ENCODE data around the gene GALNT5. TPM values are rescaled to one million over a fixed set of nuclear protein-coding genes. Genes with fewer than 3 reads are reported as not detected.
A peak's percentile ranks its signal among the peaks of the same experiment; 100 is the strongest.

Gene GALNT5
- total RNA-seq, 1 experiment from 2014 or later: not detected

DNA sequence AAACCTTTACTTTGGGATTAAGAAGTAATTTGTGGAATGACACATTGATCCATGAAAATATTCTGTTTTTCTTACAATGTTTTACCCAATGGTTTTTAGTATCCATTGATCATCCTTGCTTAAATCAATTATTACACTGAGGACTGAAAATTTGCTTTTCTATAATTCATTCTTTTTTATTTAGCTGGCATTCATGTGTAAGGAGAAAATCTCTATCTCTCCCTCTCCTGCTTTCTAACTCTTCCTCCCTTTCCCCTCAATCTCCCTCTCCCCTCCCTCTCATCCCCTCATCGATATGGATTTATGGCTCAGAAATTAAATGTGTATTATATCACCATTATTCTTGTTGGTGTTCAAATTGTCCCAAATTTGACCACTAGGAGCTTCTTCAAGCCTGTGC, 29.7 kb downstream of the GALNT5 start:
- Histone ChIP-seq H3K36me3 (ENCODE audit: insufficient read depth, low read length) (no peaks in the 10 kb centered on the region), H3K27ac (ENCODE audit: low read length) (no peak overlapping the region), H3K4me2 (ENCODE audit: low read depth, low read length, poor library complexity, severe bottlenecking) (no peak overlapping the region), H3K9ac (ENCODE audit: low read length) (no peak overlapping the region), H2AFZ (ENCODE audit: low read length) (no peak overlapping the region), H3K79me2 (ENCODE audit: low read length) (no peaks in the 10 kb centered on the region), H3K9me2 (replicated peaks; ENCODE audit: insufficient read depth, low read length) (no peaks in the 10 kb centered on the region), H4K20me1 (ENCODE audit: insufficient read depth, low read depth, low read length) (no peaks in the 10 kb centered on the region), H3K4me3 (ENCODE audit: low read length) (no peak overlapping the region), H3K9me3 (ENCODE audit: low read length) (no peaks in the 10 kb centered on the region), H3K4me1 (ENCODE audit: low read length) (no peaks in the 10 kb centered on the region), H3K27me3 (ENCODE audit: low read length) (no peaks in the 10 kb centered on the region)
- no peak for DNase-seq

DNA sequence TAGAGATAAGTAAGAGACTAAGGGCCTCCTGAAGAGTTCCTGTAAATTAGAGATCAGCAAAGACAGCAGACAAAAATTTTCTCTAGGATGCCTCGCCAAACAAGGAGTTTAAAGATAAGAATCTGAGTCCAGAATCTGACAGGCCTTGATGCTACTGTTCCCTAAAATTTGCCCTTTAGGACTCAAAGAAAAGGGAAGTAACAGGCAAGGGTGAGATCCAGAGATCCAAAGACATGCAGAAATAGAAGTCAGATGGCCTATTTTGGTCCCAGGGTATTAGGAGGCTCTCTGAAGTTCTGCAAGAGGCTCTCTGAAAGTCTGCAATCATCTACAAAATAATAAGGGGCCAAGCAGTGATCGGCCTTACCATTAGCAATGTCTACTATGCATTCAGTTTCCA, 33.0 kb downstream of the GALNT5 start:
- H3K9ac ChIP-seq (ENCODE audit: low read length): no peak overlapping the region
- no peak overlapping the region for H3K4me2 ChIP-seq (ENCODE audit: low read depth, low read length, poor library complexity, severe bottlenecking)
- H3K9me2 ChIP-seq (replicated peaks; ENCODE audit: insufficient read depth, low read length): no peaks in the 10 kb centered on the region
- no peaks in the 10 kb centered on the region for H4K20me1 ChIP-seq (ENCODE audit: insufficient read depth, low read depth, low read length)
- no peaks in the 10 kb centered on the region for H3K36me3 ChIP-seq (ENCODE audit: insufficient read depth, low read length)
- DNase-seq: no peak
- no peaks in the 10 kb centered on the region for H3K4me1 ChIP-seq (ENCODE audit: low read length)
- no peak overlapping the region for H3K4me3 ChIP-seq (ENCODE audit: low read length)
- no peak overlapping the region for H3K27ac ChIP-seq (ENCODE audit: low read length)
- no peaks in the 10 kb centered on the region for H3K79me2 ChIP-seq (ENCODE audit: low read length)
- H3K9me3 ChIP-seq (ENCODE audit: low read length): no peaks in the 10 kb centered on the region
- H2AFZ ChIP-seq (ENCODE audit: low read length): no peak overlapping the region
- no peaks in the 10 kb centered on the region for H3K27me3 ChIP-seq (ENCODE audit: low read length)

DNA sequence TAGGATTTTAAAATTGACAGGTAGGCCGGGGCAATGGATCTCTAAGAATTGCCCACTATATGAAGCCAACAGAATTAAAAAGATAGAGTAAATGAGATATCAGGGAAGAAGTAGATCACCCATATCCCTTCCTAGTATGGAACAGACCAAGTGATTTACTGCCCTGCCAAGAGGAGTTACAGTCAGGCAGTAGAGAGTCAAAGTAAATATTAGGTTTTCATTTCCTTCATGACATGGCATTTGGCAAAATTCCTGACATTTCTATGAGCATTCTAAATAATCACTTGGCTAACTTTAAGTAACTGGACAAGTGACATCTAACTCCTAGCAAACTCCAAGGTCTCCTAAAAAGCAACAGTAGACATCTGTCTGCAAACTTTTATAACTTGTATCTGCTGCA, 33.5 kb downstream of the GALNT5 start:
- DNase-seq: no peak
- H3K27me3 ChIP-seq (ENCODE audit: low read length): no peaks in the 10 kb centered on the region
- H3K4me2 ChIP-seq (ENCODE audit: low read depth, low read length, poor library complexity, severe bottlenecking): no peak overlapping the region
- H3K4me3 ChIP-seq (ENCODE audit: low read length): no peak overlapping the region
- H3K4me1 ChIP-seq (ENCODE audit: low read length): no peaks in the 10 kb centered on the region
- H3K27ac ChIP-seq (ENCODE audit: low read length): no peak overlapping the region
- H3K9ac ChIP-seq (ENCODE audit: low read length): no peak overlapping the region
- H3K9me2 ChIP-seq (replicated peaks; ENCODE audit: insufficient read depth, low read length): no peaks in the 10 kb centered on the region
- H3K79me2 ChIP-seq (ENCODE audit: low read length): no peaks in the 10 kb centered on the region
- no peaks in the 10 kb centered on the region for H4K20me1 ChIP-seq (ENCODE audit: insufficient read depth, low read depth, low read length)
- H3K36me3 ChIP-seq (ENCODE audit: insufficient read depth, low read length): no peaks in the 10 kb centered on the region
- no peaks in the 10 kb centered on the region for H3K9me3 ChIP-seq (ENCODE audit: low read length)
- no peak overlapping the region for H2AFZ ChIP-seq (ENCODE audit: low read length)

DNA sequence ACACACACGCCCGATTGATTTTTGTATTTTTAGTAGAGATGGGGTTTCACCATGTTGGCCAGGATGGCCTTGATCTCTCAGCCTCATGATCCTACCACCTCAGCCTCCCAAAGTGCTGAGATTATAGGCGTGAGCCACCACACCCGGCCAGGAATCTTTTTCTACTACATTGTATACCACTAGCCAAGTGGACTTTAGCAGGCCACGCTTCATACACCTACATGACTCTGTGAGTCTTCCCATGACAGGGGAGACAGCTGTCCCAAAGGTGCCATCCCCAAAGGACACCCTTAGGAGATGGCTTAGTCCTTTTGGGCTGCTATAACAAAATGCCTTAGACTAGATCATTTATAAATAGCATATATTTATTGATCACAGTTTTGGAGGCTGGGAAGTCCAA, 35.3 kb downstream of the GALNT5 start:
- Histone ChIP-seq H3K9me3 (ENCODE audit: low read length) (no peaks in the 10 kb centered on the region), H3K4me3 (ENCODE audit: low read length) (no peak overlapping the region), H3K9me2 (replicated peaks; ENCODE audit: insufficient read depth, low read length) (no peaks in the 10 kb centered on the region), H3K79me2 (ENCODE audit: low read length) (no peaks in the 10 kb centered on the region), H3K4me1 (ENCODE audit: low read length) (no peaks in the 10 kb centered on the region), H2AFZ (ENCODE audit: low read length) (no peak overlapping the region), H3K36me3 (ENCODE audit: insufficient read depth, low read length) (no peaks in the 10 kb centered on the region), H3K27me3 (ENCODE audit: low read length) (no peaks in the 10 kb centered on the region), H3K4me2 (ENCODE audit: low read depth, low read length, poor library complexity, severe bottlenecking) (no peak overlapping the region), H3K9ac (ENCODE audit: low read length) (no peak overlapping the region), H3K27ac (ENCODE audit: low read length) (no peak overlapping the region), H4K20me1 (ENCODE audit: insufficient read depth, low read depth, low read length) (no peaks in the 10 kb centered on the region)
- no peak for DNase-seq

DNA sequence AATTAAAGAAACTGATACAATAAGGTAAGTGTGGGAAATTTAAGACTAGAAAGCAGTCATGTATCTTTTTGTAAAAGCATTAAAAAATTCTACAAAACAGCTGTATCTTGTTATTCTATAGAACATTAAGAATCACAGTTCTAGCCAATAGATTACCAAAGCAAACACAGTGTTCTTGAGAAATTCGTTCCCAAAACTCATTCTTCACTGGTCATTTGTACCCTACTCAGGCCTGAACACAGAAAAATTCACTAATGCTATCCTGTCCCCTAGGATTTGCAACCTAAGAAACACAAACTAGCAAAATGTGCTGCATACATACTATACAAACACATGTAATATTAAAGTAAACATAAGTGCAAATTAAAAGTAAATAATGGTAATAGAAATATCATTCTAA, 39.0 kb downstream of the GALNT5 start:
- Histone ChIP-seq H3K9ac (ENCODE audit: low read length) (no peak overlapping the region), H3K79me2 (ENCODE audit: low read length) (no peaks in the 10 kb centered on the region), H3K4me3 (ENCODE audit: low read length) (no peak overlapping the region), H3K4me2 (ENCODE audit: low read depth, low read length, poor library complexity, severe bottlenecking) (no peak overlapping the region), H3K4me1 (ENCODE audit: low read length) (no peaks in the 10 kb centered on the region), H3K9me2 (replicated peaks; ENCODE audit: insufficient read depth, low read length) (no peaks in the 10 kb centered on the region), H3K36me3 (ENCODE audit: insufficient read depth, low read length) (no peaks in the 10 kb centered on the region), H3K27ac (ENCODE audit: low read length) (no peak overlapping the region), H2AFZ (ENCODE audit: low read length) (no peak overlapping the region), H4K20me1 (ENCODE audit: insufficient read depth, low read depth, low read length) (no peaks in the 10 kb centered on the region), H3K9me3 (ENCODE audit: low read length) (no peaks in the 10 kb centered on the region), H3K27me3 (ENCODE audit: low read length) (no peaks in the 10 kb centered on the region)
- DNase-seq: no peak

DNA sequence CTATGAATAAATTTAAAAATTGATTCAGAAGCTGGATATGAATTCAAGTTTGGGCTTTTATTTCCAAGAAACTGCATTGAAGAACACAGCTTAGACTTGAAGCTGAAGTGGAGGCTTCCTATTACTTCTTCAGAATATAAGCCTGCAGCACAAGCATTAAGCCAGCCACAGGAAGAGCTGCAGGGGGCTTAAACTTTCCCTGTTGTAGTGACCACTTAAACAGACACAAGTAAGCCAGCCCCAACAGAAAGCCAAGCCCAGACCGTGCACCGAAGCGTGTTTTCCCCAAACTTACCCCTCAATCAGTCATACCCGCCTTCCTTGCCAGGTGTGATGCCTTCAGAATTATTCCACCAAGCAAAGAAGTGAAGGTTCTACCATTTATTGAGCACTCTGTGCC, 39.5 kb downstream of the GALNT5 start:
- Histone ChIP-seq H3K4me1 (ENCODE audit: low read length) (no peaks in the 10 kb centered on the region), H3K36me3 (ENCODE audit: insufficient read depth, low read length) (no peaks in the 10 kb centered on the region), H3K9me3 (ENCODE audit: low read length) (no peaks in the 10 kb centered on the region), H4K20me1 (ENCODE audit: insufficient read depth, low read depth, low read length) (no peaks in the 10 kb centered on the region), H3K79me2 (ENCODE audit: low read length) (no peaks in the 10 kb centered on the region), H3K9me2 (replicated peaks; ENCODE audit: insufficient read depth, low read length) (no peaks in the 10 kb centered on the region), H3K27ac (ENCODE audit: low read length) (no peak overlapping the region), H3K27me3 (ENCODE audit: low read length) (no peaks in the 10 kb centered on the region), H3K9ac (ENCODE audit: low read length) (no peak overlapping the region), H2AFZ (ENCODE audit: low read length) (no peak overlapping the region), H3K4me2 (ENCODE audit: low read depth, low read length, poor library complexity, severe bottlenecking) (no peak overlapping the region), H3K4me3 (ENCODE audit: low read length) (no peak overlapping the region)
- DNase-seq: no peak

DNA sequence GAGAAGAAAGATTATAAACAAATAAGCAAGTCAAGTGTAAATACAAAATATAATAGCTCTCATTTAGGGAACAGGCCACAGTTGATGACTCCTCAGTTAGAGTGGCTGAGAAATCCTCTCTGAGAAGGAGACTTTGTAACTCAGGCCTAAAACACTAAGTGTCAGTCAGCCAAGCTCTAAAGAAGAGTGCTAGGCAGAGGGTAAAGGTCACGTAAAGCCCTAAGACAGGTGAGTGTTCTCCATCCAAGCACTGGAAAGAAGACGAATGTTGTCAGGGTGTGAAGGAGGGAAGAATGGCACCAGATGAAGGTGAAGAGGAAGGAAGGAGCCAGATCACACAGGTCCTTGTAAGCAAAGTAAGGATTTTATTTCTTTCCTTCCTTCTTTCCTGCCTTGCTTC, 43.8 kb downstream of the GALNT5 start:
- no peak overlapping the region for H3K4me3 ChIP-seq (ENCODE audit: low read length)
- no peak overlapping the region for H3K9ac ChIP-seq (ENCODE audit: low read length)
- H3K9me3 ChIP-seq (ENCODE audit: low read length): no peaks in the 10 kb centered on the region

DNA sequence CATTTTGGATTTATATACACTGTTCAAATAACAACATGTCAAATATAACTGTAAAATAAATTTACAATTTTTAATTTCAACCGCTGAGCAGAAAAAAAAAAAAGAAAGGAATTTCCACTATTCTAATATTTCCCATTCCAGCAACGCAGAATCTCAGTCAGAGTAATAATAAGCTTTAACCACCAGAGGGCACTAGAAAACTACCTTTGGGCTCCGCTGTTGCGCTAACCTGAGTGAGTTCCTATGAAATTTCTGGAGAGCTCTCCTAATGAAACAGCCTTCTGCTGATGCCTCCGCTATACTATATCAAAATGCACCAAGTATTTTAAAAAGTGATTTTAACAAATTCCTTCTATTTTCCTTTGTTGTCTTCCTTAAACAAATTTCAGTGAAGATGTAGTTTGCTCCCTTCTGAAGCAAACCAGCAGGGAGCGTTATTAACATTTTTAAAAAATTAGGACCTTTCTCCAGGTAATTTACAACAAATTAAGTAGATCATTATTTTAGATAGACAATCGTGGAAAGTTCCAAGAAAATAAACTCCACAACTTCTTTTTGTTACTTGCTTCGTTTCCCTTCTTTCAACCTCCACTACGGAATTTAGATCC, 45.1 kb downstream of the GALNT5 start:
- Histone ChIP-seq H3K27me3 (ENCODE audit: low read length) (no peaks in the 10 kb centered on the region), H3K27ac (ENCODE audit: low read length) (no peak overlapping the region), H3K4me1 (ENCODE audit: low read length) (no peaks in the 10 kb centered on the region), H3K9me3 (ENCODE audit: low read length) (no peaks in the 10 kb centered on the region), H3K36me3 (ENCODE audit: insufficient read depth, low read length) (no peaks in the 10 kb centered on the region), H4K20me1 (ENCODE audit: insufficient read depth, low read depth, low read length) (no peaks in the 10 kb centered on the region), H3K4me2 (ENCODE audit: low read depth, low read length, poor library complexity, severe bottlenecking) (no peak overlapping the region), H2AFZ (ENCODE audit: low read length) (no peak overlapping the region), H3K79me2 (ENCODE audit: low read length) (no peaks in the 10 kb centered on the region), H3K9me2 (replicated peaks; ENCODE audit: insufficient read depth, low read length) (no peaks in the 10 kb centered on the region), H3K9ac (ENCODE audit: low read length) (no peak overlapping the region), H3K4me3 (ENCODE audit: low read length) (no peak overlapping the region)
- peak; percentile 80 for DNase-seq

More for the DNA sequence above, 43.8 kb downstream of the GALNT5 start:
- Histone ChIP-seq H3K4me2 (ENCODE audit: low read depth, low read length, poor library complexity, severe bottlenecking) (no peak overlapping the region), H3K27me3 (ENCODE audit: low read length) (no peaks in the 10 kb centered on the region), H2AFZ (ENCODE audit: low read length) (no peak overlapping the region), H3K36me3 (ENCODE audit: insufficient read depth, low read length) (no peaks in the 10 kb centered on the region), H3K9me2 (replicated peaks; ENCODE audit: insufficient read depth, low read length) (no peaks in the 10 kb centered on the region), H3K79me2 (ENCODE audit: low read length) (no peaks in the 10 kb centered on the region), H3K4me1 (ENCODE audit: low read length) (no peaks in the 10 kb centered on the region), H4K20me1 (ENCODE audit: insufficient read depth, low read depth, low read length) (no peaks in the 10 kb centered on the region), H3K27ac (ENCODE audit: low read length) (no peak overlapping the region)
- DNase-seq: no peak

DNA sequence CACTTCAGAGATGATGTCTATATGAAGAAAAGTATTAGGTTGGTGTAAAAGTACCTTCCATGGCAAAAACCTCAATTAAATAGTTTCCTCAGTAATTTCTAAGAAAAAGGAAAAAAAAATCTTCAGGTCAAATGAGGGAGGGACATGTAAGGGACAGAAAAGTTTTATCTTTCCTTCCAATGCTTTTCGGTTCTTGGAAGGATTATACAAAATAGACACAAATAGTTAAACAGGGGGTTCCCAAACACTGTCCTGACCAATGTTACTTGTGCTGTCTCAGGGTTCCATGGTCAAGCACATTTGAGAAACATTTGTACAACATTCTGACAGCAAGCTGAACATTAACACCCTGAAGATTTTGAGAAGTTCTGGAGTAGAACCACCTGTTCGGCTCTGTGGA, 46.1 kb downstream of the GALNT5 start:
- H3K4me1 ChIP-seq (ENCODE audit: low read length): no peaks in the 10 kb centered on the region
- H3K4me3 ChIP-seq (ENCODE audit: low read length): no peak overlapping the region

More for the DNA sequence above, 46.1 kb downstream of the GALNT5 start:
- Histone ChIP-seq H3K4me2 (ENCODE audit: low read depth, low read length, poor library complexity, severe bottlenecking) (no peak overlapping the region), H3K9ac (ENCODE audit: low read length) (no peak overlapping the region), H3K27ac (ENCODE audit: low read length) (no peak overlapping the region), H2AFZ (ENCODE audit: low read length) (no peak overlapping the region), H3K27me3 (ENCODE audit: low read length) (no peaks in the 10 kb centered on the region), H3K9me2 (replicated peaks; ENCODE audit: insufficient read depth, low read length) (no peaks in the 10 kb centered on the region), H3K9me3 (ENCODE audit: low read length) (no peaks in the 10 kb centered on the region), H4K20me1 (ENCODE audit: insufficient read depth, low read depth, low read length) (no peaks in the 10 kb centered on the region), H3K79me2 (ENCODE audit: low read length) (no peaks in the 10 kb centered on the region), H3K36me3 (ENCODE audit: insufficient read depth, low read length) (no peaks in the 10 kb centered on the region)
- no peak for DNase-seq

All from Karpas-422 (cell line).